ENCODE data around the gene SRMS. TPM values are rescaled to one million over a fixed set of nuclear protein-coding genes. Genes with fewer than 3 reads are reported as not detected.

Gene SRMS
- total RNA-seq, 1 experiment from 2014 or later, result 1.4 TPM

DNA sequence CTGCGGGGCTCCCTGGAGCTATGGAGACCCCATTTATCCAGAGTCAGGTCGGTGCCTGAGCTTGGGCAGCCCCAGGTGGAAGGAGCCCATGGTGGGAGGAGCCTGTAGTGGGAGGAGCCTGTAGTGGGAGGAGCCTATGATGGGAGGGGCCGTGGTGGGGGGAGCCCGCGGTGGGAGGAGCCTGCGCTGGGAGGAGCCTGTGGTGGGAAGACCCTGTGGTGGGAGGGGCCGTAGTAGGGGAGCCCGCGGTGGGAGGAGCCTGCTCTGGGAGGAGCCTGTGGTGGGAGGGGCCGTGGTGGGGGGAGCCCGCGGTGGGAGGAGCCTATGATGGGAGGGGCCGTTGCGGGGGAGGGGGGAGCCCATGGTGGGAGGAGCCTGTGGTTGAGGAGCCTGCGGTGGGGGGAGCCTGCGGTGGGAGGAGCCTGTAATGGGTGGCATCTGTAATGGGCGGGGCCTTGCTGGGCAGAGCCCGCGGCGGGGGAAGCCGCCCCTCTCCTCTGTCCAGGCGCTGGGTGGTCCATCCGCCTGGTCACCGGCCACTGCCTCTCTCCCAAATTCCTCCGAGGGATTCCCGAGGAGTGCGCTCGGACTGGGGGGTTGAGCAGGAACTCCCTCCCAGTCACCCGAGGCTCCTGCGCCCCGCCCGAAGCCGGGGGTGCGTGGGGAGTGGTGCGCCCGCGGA, 5.8 kb upstream of the SRMS start:
- no peaks in the 10 kb centered on the region for H3K27me3 Mint-ChIP-seq (ENCODE audit: insufficient read depth, unreplicated experiment)
- intact Hi-C loops (cut with micrococcal nuclease), result no loop called here
- no peaks in the 10 kb centered on the region for H3K9me3 Mint-ChIP-seq (ENCODE audit: unreplicated experiment)
- no TSS peak for BruUV-seq (replicated peaks)
- TF ChIP-seq CTCF (IDR thresholded peaks at IDR 0.05; ENCODE audit: unreplicated experiment), result no peak
- CTCF ChIA-PET, result interaction anchor here (0.6 kb wide), 1 partner anchor 243 kb away, joined by 3 read pairs; no protein-coding TSS in a partner anchor
- H3K4me1 Mint-ChIP-seq (ENCODE audit: insufficient read depth, unreplicated experiment), result no peaks in the 10 kb centered on the region
- peak; percentile 75 for DNase-seq (ENCODE audit: unreplicated experiment)
- POLR2A ChIA-PET, result no interaction called here
- H3K36me3 Mint-ChIP-seq (ENCODE audit: insufficient read depth, unreplicated experiment), result no peaks in the 10 kb centered on the region
- no peak overlapping the region for H3K27ac Mint-ChIP-seq (ENCODE audit: low read depth, unreplicated experiment)
- peak overlapping the region; percentile 10 for H3K4me3 Mint-ChIP-seq (ENCODE audit: unreplicated experiment)

GRCh38 chr20:63552481-63553249, 5.1 kb upstream of the SRMS start:
- no TSS peak for BruUV-seq (replicated peaks)
- TF ChIP-seq CTCF (IDR thresholded peaks at IDR 0.05; ENCODE audit: unreplicated experiment), result no peak
- no peak for DNase-seq (ENCODE audit: unreplicated experiment)
- no peaks in the 10 kb centered on the region for H3K9me3 Mint-ChIP-seq (ENCODE audit: unreplicated experiment)
- POLR2A ChIA-PET, result interaction anchor here (0.6 to 1.7 kb wide), 2 partner anchors 9 to 313 kb away, joined by 4 to 6 read pairs; partner anchors contain the start of gene TPD52L2
- H3K4me1 Mint-ChIP-seq (ENCODE audit: insufficient read depth, unreplicated experiment), result no peaks in the 10 kb centered on the region
- no peaks in the 10 kb centered on the region for H3K27me3 Mint-ChIP-seq (ENCODE audit: insufficient read depth, unreplicated experiment)
- H3K4me3 Mint-ChIP-seq (ENCODE audit: unreplicated experiment), result no peak overlapping the region
- H3K36me3 Mint-ChIP-seq (ENCODE audit: insufficient read depth, unreplicated experiment), result no peaks in the 10 kb centered on the region
- H3K27ac Mint-ChIP-seq (ENCODE audit: low read depth, unreplicated experiment), result no peak overlapping the region
- intact Hi-C loops (cut with micrococcal nuclease), result no loop called here
- CTCF ChIA-PET, result interaction anchor here (0.6 to 1.0 kb wide), 3 partner anchors 57 to 242 kb away, joined by 3 to 4 read pairs (median 3); no protein-coding TSS in a partner anchor

DNA sequence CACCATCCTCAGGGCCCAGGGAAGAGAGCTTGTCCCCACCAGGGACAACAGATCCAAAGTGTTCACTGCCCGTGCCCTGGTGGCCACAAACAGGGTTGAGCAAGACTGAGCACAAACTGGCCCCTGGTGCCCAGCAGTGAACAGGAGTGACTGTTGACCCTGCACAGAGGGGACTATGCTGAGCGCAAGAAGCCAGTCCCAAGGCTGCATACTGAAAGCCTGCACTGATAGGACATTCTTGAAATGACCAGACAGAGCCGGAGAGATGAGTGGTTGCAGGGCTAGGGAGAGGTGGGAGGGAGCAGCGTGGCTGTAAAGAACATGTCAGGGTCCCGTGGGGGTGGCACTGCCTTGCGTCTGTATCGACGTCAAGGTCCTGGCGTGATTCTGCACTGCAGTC, 3.5 kb upstream of the SRMS start:
- no peaks in the 10 kb centered on the region for H3K9me3 Mint-ChIP-seq (ENCODE audit: unreplicated experiment)
- no peaks in the 10 kb centered on the region for H3K36me3 Mint-ChIP-seq (ENCODE audit: insufficient read depth, unreplicated experiment)
- H3K4me3 Mint-ChIP-seq (ENCODE audit: unreplicated experiment), result no peak overlapping the region
- BruUV-seq (replicated peaks), result no TSS peak
- no peaks in the 10 kb centered on the region for H3K4me1 Mint-ChIP-seq (ENCODE audit: insufficient read depth, unreplicated experiment)
- DNase-seq (ENCODE audit: unreplicated experiment), result no peak
- TF ChIP-seq CTCF (IDR thresholded peaks at IDR 0.05; ENCODE audit: unreplicated experiment), result no peak
- no peak overlapping the region for H3K27ac Mint-ChIP-seq (ENCODE audit: low read depth, unreplicated experiment)
- H3K27me3 Mint-ChIP-seq (ENCODE audit: insufficient read depth, unreplicated experiment), result no peaks in the 10 kb centered on the region
- ChIA-PET POLR2A (interaction anchor here (0.6 kb wide), 1 partner anchor 120 kb away, joined by 3 read pairs; no protein-coding TSS in a partner anchor), CTCF (interaction anchor here (1.8 kb wide), 1 partner anchor 12 kb away, joined by 7 read pairs; no protein-coding TSS in a partner anchor)
- intact Hi-C loops (cut with micrococcal nuclease), result no loop called here

DNA sequence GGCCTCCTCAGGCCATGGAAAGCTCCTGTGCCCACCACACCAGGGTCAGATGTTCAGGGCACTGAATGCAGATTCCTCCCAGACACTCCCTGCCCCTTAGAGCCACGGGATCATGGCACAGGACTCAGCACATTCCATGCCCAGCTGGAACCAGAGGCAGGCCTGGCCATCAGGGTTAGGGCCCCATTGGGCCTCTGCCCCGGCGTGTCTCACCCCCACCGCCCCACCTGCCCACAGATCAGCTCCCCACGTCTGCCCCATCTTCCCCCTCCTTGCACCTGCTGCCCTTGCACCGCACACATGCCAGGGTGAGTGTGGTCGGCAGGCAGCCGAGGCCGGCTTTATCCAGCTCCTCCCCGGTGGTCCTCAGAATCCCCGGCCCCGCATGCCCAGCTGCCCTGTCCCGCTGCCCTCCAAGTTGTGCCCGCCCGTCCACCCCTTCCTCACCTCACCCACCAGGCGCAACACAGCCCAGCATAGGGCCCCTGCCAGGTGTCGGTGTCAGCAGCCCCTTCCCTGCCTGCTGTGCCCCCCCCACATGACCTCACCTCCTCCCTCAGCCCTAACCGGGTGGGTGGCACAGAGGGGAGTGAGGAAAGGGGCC, 2.2 kb upstream of the SRMS start:
- H3K27ac Mint-ChIP-seq (ENCODE audit: low read depth, unreplicated experiment), result no peak overlapping the region
- H3K36me3 Mint-ChIP-seq (ENCODE audit: insufficient read depth, unreplicated experiment), result no peaks in the 10 kb centered on the region
- POLR2A ChIA-PET, result interaction anchor here (0.7 kb wide), 1 partner anchor 31 kb away, joined by 4 read pairs; no protein-coding TSS in a partner anchor
- no peak for TF ChIP-seq CTCF (IDR thresholded peaks at IDR 0.05; ENCODE audit: unreplicated experiment)
- no peak for DNase-seq (ENCODE audit: unreplicated experiment)
- BruUV-seq (replicated peaks), result no TSS peak
- no peaks in the 10 kb centered on the region for H3K27me3 Mint-ChIP-seq (ENCODE audit: insufficient read depth, unreplicated experiment)
- H3K9me3 Mint-ChIP-seq (ENCODE audit: unreplicated experiment), result no peaks in the 10 kb centered on the region
- H3K4me1 Mint-ChIP-seq (ENCODE audit: insufficient read depth, unreplicated experiment), result peaks cover 9% of the 10 kb centered on the region
- intact Hi-C loops (cut with micrococcal nuclease), result no loop called here
- no peak overlapping the region for H3K4me3 Mint-ChIP-seq (ENCODE audit: unreplicated experiment)
- CTCF ChIA-PET, result interaction anchor here (1.8 kb wide), 1 partner anchor 11 kb away, joined by 7 read pairs; no protein-coding TSS in a partner anchor
